CD14-positive monocyte (primary cell): ENCODE results near the gene FGF19. TPM values are rescaled to one million over a fixed set of nuclear protein-coding genes. Genes with fewer than 3 reads are reported as not detected.

Source experiments
- DNase-seq, 3 donors: peaks; one replicate each; pipeline ENCODE4 v3.0.0-alpha.2; 2011 to 2022
- H2AFZ ChIP-seq: 2 replicates; pipeline ENCODE4 v1.6.0; 2012; ENCODE audit warnings: mild to moderate bottlenecking, low read depth, low read length, inconsistent platforms; ENCODE audit not compliant: insufficient read depth, poor library complexity, severe bottlenecking
- H3K27ac ChIP-seq, 2 donors: 1 replicate in 1 of 2; 2 replicates in 1 of 2; pipeline ENCODE4 v1.5.1; 2012 to 2013; ENCODE audit warnings: low read length in 2 of 2, control low read depth in 1 of 2, inconsistent platforms in 1 of 2, low read depth in 1 of 2, mild to moderate bottlenecking in 1 of 2
- H3K27me3 ChIP-seq, 2 donors: one replicate each; pipeline versions ENCODE4 v1.6.0 to v1.6.1; 2011 to 2013; ENCODE audit warnings: low read length in 2 of 2; ENCODE audit not compliant: control insufficient read depth in 2 of 2, insufficient read depth in 2 of 2
- H3K36me3 ChIP-seq, 2 donors: replicated peaks in 1 of 2; 1 replicate in 1 of 2; 2 replicates in 1 of 2; pipeline versions ENCODE4 v1.5.1 to v1.6.1; 2012 to 2013; ENCODE audit warnings: low read length in 2 of 2, control low read depth in 1 of 2, inconsistent platforms in 1 of 2, mild to moderate bottlenecking in 1 of 2; ENCODE audit not compliant: insufficient read depth in 2 of 2, control insufficient read depth in 1 of 2
- H3K4me1 ChIP-seq, 2 donors: 1 replicate in 1 of 2; 2 replicates in 1 of 2; pipeline versions ENCODE4 v1.5.1 to v1.6.1; 2012 to 2013; ENCODE audit warnings: low read length in 2 of 2, control low read depth in 1 of 2, inconsistent platforms in 1 of 2, mild to moderate bottlenecking in 1 of 2, moderate library complexity in 1 of 2; ENCODE audit not compliant: insufficient read depth in 2 of 2, control insufficient read depth in 1 of 2
- H3K4me2 ChIP-seq: replicated peaks from 2 replicates; pipeline ENCODE3; 2012; ENCODE audit warnings: low read length, moderate library complexity, mild to moderate bottlenecking; ENCODE audit not compliant: poor library complexity, severe bottlenecking; ENCODE audit errors: extremely low read depth
- H3K4me3 ChIP-seq, 3 experiments: fragments of 200-600 bp in 1 of 3; sonication (generic) in 1 of 3; replicated peaks in 1 of 3; 1 replicate in 2 of 3; 2 replicates in 1 of 3; pipeline ENCODE4 v1.5.1; 2011 to 2013; ENCODE audit warnings: low read length in 3 of 3, mild to moderate bottlenecking in 3 of 3, control low read depth in 2 of 3, low read depth in 2 of 3, inconsistent platforms in 1 of 3, moderate library complexity in 1 of 3
- H3K79me2 ChIP-seq: 2 replicates; pipeline ENCODE4 v1.6.0; 2012; ENCODE audit warnings: mild to moderate bottlenecking, control low read depth, inconsistent platforms, low read length, moderate library complexity; ENCODE audit not compliant: insufficient read depth
- H3K9ac ChIP-seq: 2 replicates; pipeline ENCODE4 v1.6.0; 2017; ENCODE audit warnings: low read length, mild to moderate bottlenecking; ENCODE audit not compliant: insufficient read depth, poor library complexity, severe bottlenecking
- H3K9me3 ChIP-seq, 2 donors: replicated peaks in 1 of 2; 1 replicate in 1 of 2; 2 replicates in 1 of 2; pipeline versions ENCODE4 v1.5.1 to v1.6.1; 2012 to 2013; ENCODE audit warnings: low read length in 2 of 2, control low read depth in 1 of 2; ENCODE audit not compliant: control insufficient read depth in 1 of 2, insufficient read depth in 1 of 2
- H4K20me1 ChIP-seq: 2 replicates; pipeline ENCODE4 v1.6.0; 2012; ENCODE audit warnings: mild to moderate bottlenecking, low read length, control low read depth, moderate library complexity; ENCODE audit not compliant: insufficient read depth
- H3K27ac Mint-ChIP-seq, 7 donors: one replicate each; pipeline ENCODE4 v1.8.0; 2020; ENCODE audit warnings: mild to moderate bottlenecking in 7 of 7, mixed read lengths in 7 of 7, moderate library complexity in 6 of 7, inconsistent platforms in 2 of 7
- H3K27me3 Mint-ChIP-seq, 3 donors: one replicate each; pipeline ENCODE4 v1.8.0; 2021 to 2022; ENCODE audit warnings: low read depth in 3 of 3, mild to moderate bottlenecking in 3 of 3, mixed read lengths in 3 of 3, moderate library complexity in 3 of 3, inconsistent platforms in 1 of 3
- H3K36me3 Mint-ChIP-seq, 2 donors: one replicate each; pipeline ENCODE4 v1.8.0; 2020; ENCODE audit warnings: mixed read lengths in 2 of 2, inconsistent platforms in 1 of 2, mild to moderate bottlenecking in 1 of 2
- H3K4me1 Mint-ChIP-seq: one replicate; pipeline ENCODE4 v1.8.0; 2020; ENCODE audit warnings: mild to moderate bottlenecking, mixed read lengths
- H3K4me3 Mint-ChIP-seq, 2 donors: one replicate each; pipeline ENCODE4 v1.8.0; 2020; ENCODE audit warnings: mild to moderate bottlenecking in 2 of 2, mixed read lengths in 2 of 2, moderate library complexity in 1 of 2
- H3K9me3 Mint-ChIP-seq, 7 donors: one replicate each; pipeline ENCODE4 v1.8.0; 2020 to 2022; ENCODE audit warnings: mixed read lengths in 7 of 7, mild to moderate bottlenecking in 6 of 7, moderate library complexity in 6 of 7, inconsistent platforms in 2 of 7
- CTCF ChIP-seq: fragments of 200-600 bp; IDR thresholded peaks from one replicate; pipeline ENCODE4 v1.8.0; 2022; ENCODE audit warnings: antibody characterized with exemption, mild to moderate bottlenecking
- WGBS: methylation state at CpG from one replicate; pipeline ENCODE4 v1.1.5; 2013; ENCODE audit warnings: missing lambda C conversion rate; ENCODE audit not compliant: insufficient coverage; 5-methylcytosine and 5-hydroxymethylcytosine counted together
- intact Hi-C, 2 donors: fragments of 100-400 bp; cut with micrococcal nuclease; formaldehyde crosslinking; loops; one replicate each; pipeline versions ENCODE4 v1.15.0 to v1.15.1; 2023
- polyA plus RNA-seq, 3 donors: library from polyadenylated mRNA; depleted of rRNA in 1 of 3; unstranded in 2 of 3; stranded (reverse) in 1 of 3; fragments of 300-500 nt in 2 of 3; fragments of >200 nt in 1 of 3; fragmentation: Illumina TruSeq in 2 of 3; gene quantifications; 1 replicate in 2 of 3; 2 replicates in 1 of 3; pipeline ENCODE4 v1.2.3, GENCODE V29; 2012 to 2021

FGF19 gene
- polyA plus RNA-seq, 3 donors: not detected

GRCh38 chr11:69664103-69664775 is 39.6 kb downstream of the FGF19 start:
- TF ChIP-seq CTCF: no peak
- H3K4me3 Mint-ChIP-seq: no peak overlapping the region
- peaks cover 24% of the 10 kb centered on the region for H4K20me1 ChIP-seq
- H3K9me3 Mint-ChIP-seq: peaks cover 0 to 2% (median 0%) of the 10 kb centered on the region in 7 donors
- peaks cover 0 to 3% (median 2%) of the 10 kb centered on the region in 3 donors for H3K27me3 Mint-ChIP-seq
- no peak overlapping the region for H3K9ac ChIP-seq
- H3K36me3 ChIP-seq: peaks cover 37 to 59% of the 10 kb centered on the region in 2 donors
- no peaks in the 10 kb centered on the region for H3K27me3 ChIP-seq
- no peaks in the 10 kb centered on the region for H3K9me3 ChIP-seq
- H3K4me3 ChIP-seq: no peak overlapping the region
- H2AFZ ChIP-seq: no peak overlapping the region
- H3K36me3 Mint-ChIP-seq: peaks cover 57 to 62% of the 10 kb centered on the region in 2 donors
- WGBS: 97% methylated on average over 15 of the region's 17 CpGs
- peaks cover 8% of the 10 kb centered on the region for H3K4me1 Mint-ChIP-seq
- H3K79me2 ChIP-seq: no peaks in the 10 kb centered on the region
- intact Hi-C loops: no loop called here
- H3K4me2 ChIP-seq: no peak overlapping the region
- no peak overlapping the region for H3K27ac Mint-ChIP-seq
- no peak overlapping the region for H3K27ac ChIP-seq
- DNase-seq: no peak
- H3K4me1 ChIP-seq: no peaks in the 10 kb centered on the region

- intact Hi-C loops: no loop called here
- 93% methylated on average over 6 of the region's 6 CpGs for WGBS
- Histone ChIP-seq H3K4me1 (no peaks in the 10 kb centered on the region), H3K27ac (no peak overlapping the region), H3K79me2 (no peaks in the 10 kb centered on the region), H3K9ac (no peak overlapping the region), H2AFZ (no peak overlapping the region), H4K20me1 (peaks cover 19% of the 10 kb centered on the region), H3K9me3 (no peaks in the 10 kb centered on the region), H3K36me3 (peaks cover 32 to 51% of the 10 kb centered on the region in 2 donors), H3K4me3 (no peak overlapping the region), H3K4me2 (no peak overlapping the region), H3K27me3 (no peaks in the 10 kb centered on the region)
- peak overlapping the region in 1 of 7 donors; percentile 54 for H3K27ac Mint-ChIP-seq
- peaks cover 0 to 2% (median 0%) of the 10 kb centered on the region in 7 donors for H3K9me3 Mint-ChIP-seq
- no peak for DNase-seq
- peaks cover 8% of the 10 kb centered on the region for H3K4me1 Mint-ChIP-seq
- H3K27me3 Mint-ChIP-seq: peaks cover 0 to 3% (median 2%) of the 10 kb centered on the region in 3 donors
- TF ChIP-seq CTCF: no peak
- H3K4me3 Mint-ChIP-seq: no peak overlapping the region
- peaks cover 51 to 53% of the 10 kb centered on the region in 2 donors for H3K36me3 Mint-ChIP-seq
These were observed 40.5 kb downstream of the FGF19 start for GRCh38 chr11:69663326-69663725.
